HepG2 (cell line): ENCODE results near the gene ABCC10. TPM values are rescaled to one million over a fixed set of nuclear protein-coding genes. Genes with fewer than 3 reads are reported as not detected.

ENCODE experiments used
- AHDC1 ChIP-seq: sonication (generic); formaldehyde crosslinking; IDR thresholded peaks from 2 replicates; pipeline ENCODE4 v1.5.1; 2020; ENCODE audit warnings: mild to moderate bottlenecking, missing genetic modification reagents, borderline replicate concordance
- BRD4 ChIP-seq: sonication (generic); formaldehyde crosslinking; IDR thresholded peaks from 2 replicates; pipeline ENCODE4 v1.4.0; 2020; ENCODE audit warnings: missing genetic modification reagents
- CTCF ChIP-seq: sonication (generic); formaldehyde crosslinking; IDR thresholded peaks from 2 replicates; pipeline ENCODE4 v1.5.0; 2020; ENCODE audit warnings: mild to moderate bottlenecking, missing genetic modification reagents, moderate library complexity
- ETS1 ChIP-seq: sonication (generic); formaldehyde crosslinking; IDR thresholded peaks from 2 replicates; pipeline ENCODE4 v1.4.0; 2020; ENCODE audit warnings: missing genetic modification reagents
- HMG20A ChIP-seq: IDR thresholded peaks from 2 replicates; pipeline ENCODE4 v1.6.1; 2016; ENCODE audit warnings: borderline replicate concordance
- KDM3A ChIP-seq: IDR thresholded peaks from 2 replicates; pipeline ENCODE4 v1.6.1; 2018; ENCODE audit warnings: low read depth, missing compliant biosample characterization
- POLR2AphosphoS2 ChIP-seq: IDR thresholded peaks from 2 replicates; pipeline ENCODE4 v1.6.1; 2011; ENCODE audit warnings: low read depth, low read length, improper control_type of control experiment
- PRMT3 ChIP-seq: sonication (generic); formaldehyde crosslinking; IDR thresholded peaks from 2 replicates; pipeline ENCODE4 v1.8.1; 2022; ENCODE audit warnings: low read depth, mild to moderate bottlenecking, moderate library complexity, missing genetic modification reagents, borderline replicate concordance
- TBX3 ChIP-seq: fragments of 450-650 bp; IDR thresholded peaks from 2 replicates; pipeline ENCODE4 v1.6.1; 2017; ENCODE audit warnings: antibody characterized with exemption, mild to moderate bottlenecking, inconsistent platforms, borderline replicate concordance
- TFAP4 ChIP-seq: sonication (generic); IDR thresholded peaks from 2 replicates; pipeline ENCODE4 v1.6.1; 2016; ENCODE audit warnings: low read depth, borderline replicate concordance
- THAP9 ChIP-seq: sonication (generic); formaldehyde crosslinking; IDR thresholded peaks from 2 replicates; pipeline ENCODE4; 2020; ENCODE audit warnings: missing genetic modification reagents, mild to moderate bottlenecking, borderline replicate concordance
- ZNF296 ChIP-seq: sonication (generic); formaldehyde crosslinking; conservative IDR thresholded peaks from 2 replicates; pipeline ENCODE4 v1.5.0; 2020; ENCODE audit warnings: mild to moderate bottlenecking, missing genetic modification reagents
- ZNF333 ChIP-seq: sonication (generic); formaldehyde crosslinking; IDR thresholded peaks from 2 replicates; pipeline ENCODE4 v1.4.0; 2020; ENCODE audit warnings: mild to moderate bottlenecking, missing genetic modification reagents, borderline replicate concordance
- ZNF552 ChIP-seq: sonication (generic); formaldehyde crosslinking; IDR thresholded peaks from 2 replicates; pipeline ENCODE4 v1.9.0; 2022; ENCODE audit warnings: missing genetic modification reagents, mild to moderate bottlenecking, borderline replicate concordance
- ZNF788 ChIP-seq: sonication (generic); formaldehyde crosslinking; IDR thresholded peaks from 2 replicates; pipeline ENCODE4 v1.5.0; 2020; ENCODE audit warnings: mild to moderate bottlenecking, missing genetic modification reagents, borderline replicate concordance
- ZNF891 ChIP-seq: sonication (generic); formaldehyde crosslinking; IDR thresholded peaks from 2 replicates; pipeline ENCODE4 v1.5.0; 2020; ENCODE audit warnings: mild to moderate bottlenecking, missing genetic modification reagents
- polyA plus RNA-seq, 8 experiments: library from polyadenylated mRNA; depleted of rRNA in 3 of 8; stranded (reverse) in 7 of 8; unstranded in 1 of 8; fragments of >200 nt; fragmentation: Illumina TruSeq in 4 of 8; extraction: Trizol in 4 of 8; gene quantifications; 2 replicates each; pipeline versions ENCODE4 v1.2.1 to v1.2.3, GENCODE V29; 2011 to 2016; ENCODE audit warnings: low read depth in 4 of 8, missing spikeins in 1 of 8, mixed read lengths in 1 of 8; ENCODE audit not compliant: insufficient read depth in 1 of 8
- total RNA-seq, 5 experiments: library from RNA; depleted of rRNA; stranded (reverse); fragments of >200 nt; fragmentation: Illumina TruSeq; extraction: Trizol; gene quantifications; 2 replicates each; pipeline ENCODE4 v1.2.3, GENCODE V29; 2016; ENCODE audit warnings: low read depth in 1 of 5

Gene ABCC10
- total and polyA plus RNA-seq, 2 of the 13 experiments (the other 11 are each of a cell fraction or from before 2014, with no cell fraction given) = 16.0 to 24.3 TPM

GRCh38 chr6:43427406-43428111, at the start of gene ABCC10 (continued):
- 0 out of 2 replicates have a peak, but pooled peaks have one; percentile 34 for TF ChIP-seq KDM3A
- TF ChIP-seq ZNF333 (CRISPR knock-in tag) = peak; percentile 46; the same call in 1 of the 2 replicates
- TF ChIP-seq THAP9 = peak; percentile 86
- TF ChIP-seq TBX3 = no peak
- peak; percentile 79; the same call in 1 of the 2 replicates for TF ChIP-seq TFAP4
- peak; percentile 17; the same call in 1 of the 2 replicates for TF ChIP-seq ZNF891
- no peak for TF ChIP-seq AHDC1 (CRISPR knock-in tag)
- no peak for TF ChIP-seq PRMT3 (CRISPR knock-in tag)
- TF ChIP-seq HMG20A (CRISPR knock-in tag) = no peak
- peak; percentile 74; the same call in 1 of the 2 replicates for TF ChIP-seq BRD4 (CRISPR knock-in tag)
- TF ChIP-seq CTCF (CRISPR knock-in tag) = peak; percentile 74
- no peak for TF ChIP-seq ETS1 (CRISPR knock-in tag)
- TF ChIP-seq ZNF552 (CRISPR knock-in tag) = no peak
- 0 out of 2 replicates have a peak, but pooled peaks have one; percentile 37 for TF ChIP-seq ZNF296
- peak; percentile 91 for TF ChIP-seq ZNF788 (CRISPR knock-in tag)
- TF ChIP-seq POLR2AphosphoS2 = no peak
